Caco-2 (cell line): ENCODE measurements around the gene SLC25A51. TPM values are rescaled to one million over a fixed set of nuclear protein-coding genes. Genes with fewer than 3 reads are reported as not detected.

ENCODE experiments used
- BruUV-seq: library from RNA; stranded (reverse); fragments of 400-500 nt; replicated peaks from 2 replicates; lab custom pipeline; 2021; lab: Mats Ljungman, UMichigan
- CTCF ChIA-PET: fragments of 300-600 bp; sonication (Branson Sonifier 250); formaldehyde crosslinking; loops from one replicate; lab custom pipeline; 2022; ENCODE audit warnings: antibody characterized with exemption; lab: Charles Lee
- POLR2A ChIA-PET: fragments of 300-600 bp; sonication (Branson Sonifier 250); formaldehyde crosslinking; loops from one replicate; lab custom pipeline; 2022; ENCODE audit warnings: antibody characterized with exemption; lab: Charles Lee
- DNase-seq, 2 experiments: peaks; one replicate each; pipeline versions ENCODE4 v3.0.0 to v3.0.0-alpha.2; 2020 to 2022
- H3K27me3 ChIP-seq: replicated peaks from 2 replicates; pipeline ENCODE4 v1.6.0; 2011; ENCODE audit warnings: low read length; ENCODE audit not compliant: control insufficient read depth, insufficient read depth
- H3K36me3 ChIP-seq: 2 replicates; pipeline ENCODE4 v1.5.1; 2011; ENCODE audit warnings: low read length; ENCODE audit not compliant: control insufficient read depth, insufficient read depth
- H3K4me1 ChIP-seq: fragments of 250-450 bp; sonication (Bioruptor Pico); 2 replicates; pipeline ENCODE4 v1.5.1; 2020; ENCODE audit warnings: mild to moderate bottlenecking
- H3K4me3 ChIP-seq: 2 replicates; pipeline ENCODE4 v1.5.1; 2011; ENCODE audit warnings: low read depth, mild to moderate bottlenecking, control low read depth, low read length
- H3K9me3 ChIP-seq: fragments of 250-450 bp; sonication (Bioruptor Pico); 2 replicates; pipeline ENCODE4 v1.5.1; 2020; ENCODE audit warnings: mild to moderate bottlenecking, moderate library complexity
- H3K27ac Mint-ChIP-seq: one replicate; pipeline ENCODE4 v1.8.0; 2022; ENCODE audit warnings: mixed read lengths; ENCODE audit not compliant: unreplicated experiment
- H3K27me3 Mint-ChIP-seq: one replicate; pipeline ENCODE4 v1.8.0; 2022; ENCODE audit warnings: mixed read lengths; ENCODE audit not compliant: insufficient read depth, unreplicated experiment
- H3K36me3 Mint-ChIP-seq: one replicate; pipeline ENCODE4 v1.8.0; 2022; ENCODE audit warnings: mild to moderate bottlenecking, mixed read lengths; ENCODE audit not compliant: insufficient read depth, unreplicated experiment
- H3K4me1 Mint-ChIP-seq: one replicate; pipeline ENCODE4 v1.8.0; 2022; ENCODE audit warnings: low read depth, mixed read lengths; ENCODE audit not compliant: unreplicated experiment
- H3K4me3 Mint-ChIP-seq: one replicate; pipeline ENCODE4 v1.8.0; 2022; ENCODE audit warnings: mild to moderate bottlenecking, moderate library complexity, mixed read lengths; ENCODE audit not compliant: unreplicated experiment
- H3K9me3 Mint-ChIP-seq: one replicate; pipeline ENCODE4 v1.8.0; 2022; ENCODE audit warnings: mixed read lengths; ENCODE audit not compliant: unreplicated experiment
- intact Hi-C: fragments of 100-400 bp; cut with micrococcal nuclease; formaldehyde crosslinking; loops from one replicate; pipeline ENCODE4 v1.10.0; 2022; ENCODE audit not compliant: unreplicated experiment
- total RNA-seq: library from RNA; stranded (reverse); gene quantifications from 2 replicates; pipeline ENCODE4 v1.2.3, GENCODE V29; 2022
- TF ChIP-seq, protein P1 (sequence below), 2 experiments: fragments of 200-600 bp in 1 of 2; IDR thresholded peaks; 1 replicate in 1 of 2; 2 replicates in 1 of 2; pipeline versions ENCODE4 v1.5.1 to v1.8.0; 2011 to 2022; ENCODE audit warnings: antibody characterized with exemption in 1 of 2, control low read depth in 1 of 2, inconsistent platforms in 1 of 2, low read depth in 1 of 2, low read length in 1 of 2, mild to moderate bottlenecking in 1 of 2, moderate library complexity in 1 of 2; ENCODE audit not compliant: insufficient read depth in 1 of 2, severe bottlenecking in 1 of 2, unreplicated experiment in 1 of 2

SLC25A51 gene
- total RNA-seq, 1 experiment from 2014 or later, result 29.1 TPM

GRCh38 chr9:37876376-37876775 is 27.6 kb downstream of the SLC25A51 start:
- intact Hi-C loops, result no loop called here
- Histone ChIP-seq H3K4me1 (no peaks in the 10 kb centered on the region), H3K4me3 (no peak overlapping the region), H3K27me3 (no peaks in the 10 kb centered on the region), H3K9me3 (no peaks in the 10 kb centered on the region), H3K36me3 (peaks cover 1% of the 10 kb centered on the region; the same call in 1 of the 2 replicates)
- H3K4me1 Mint-ChIP-seq, result no peaks in the 10 kb centered on the region
- no peak overlapping the region for H3K4me3 Mint-ChIP-seq
- H3K36me3 Mint-ChIP-seq, result peaks cover 17% of the 10 kb centered on the region
- no peaks in the 10 kb centered on the region for H3K9me3 Mint-ChIP-seq
- ChIA-PET CTCF (no interaction called here), POLR2A (no interaction called here)
- DNase-seq, result no peak
- H3K27me3 Mint-ChIP-seq, result no peaks in the 10 kb centered on the region
- BruUV-seq, result no TSS peak
- no peak overlapping the region for H3K27ac Mint-ChIP-seq
- TF ChIP-seq, protein P1, sequence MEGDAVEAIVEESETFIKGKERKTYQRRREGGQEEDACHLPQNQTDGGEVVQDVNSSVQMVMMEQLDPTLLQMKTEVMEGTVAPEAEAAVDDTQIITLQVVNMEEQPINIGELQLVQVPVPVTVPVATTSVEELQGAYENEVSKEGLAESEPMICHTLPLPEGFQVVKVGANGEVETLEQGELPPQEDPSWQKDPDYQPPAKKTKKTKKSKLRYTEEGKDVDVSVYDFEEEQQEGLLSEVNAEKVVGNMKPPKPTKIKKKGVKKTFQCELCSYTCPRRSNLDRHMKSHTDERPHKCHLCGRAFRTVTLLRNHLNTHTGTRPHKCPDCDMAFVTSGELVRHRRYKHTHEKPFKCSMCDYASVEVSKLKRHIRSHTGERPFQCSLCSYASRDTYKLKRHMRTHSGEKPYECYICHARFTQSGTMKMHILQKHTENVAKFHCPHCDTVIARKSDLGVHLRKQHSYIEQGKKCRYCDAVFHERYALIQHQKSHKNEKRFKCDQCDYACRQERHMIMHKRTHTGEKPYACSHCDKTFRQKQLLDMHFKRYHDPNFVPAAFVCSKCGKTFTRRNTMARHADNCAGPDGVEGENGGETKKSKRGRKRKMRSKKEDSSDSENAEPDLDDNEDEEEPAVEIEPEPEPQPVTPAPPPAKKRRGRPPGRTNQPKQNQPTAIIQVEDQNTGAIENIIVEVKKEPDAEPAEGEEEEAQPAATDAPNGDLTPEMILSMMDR (IDR thresholded peaks at IDR 0.05; ENCODE audit: insufficient read depth in 1 of 2, low read depth in 1 of 2, low read length in 1 of 2, severe bottlenecking in 1 of 2, unreplicated experiment in 1 of 2), result no peak

GRCh38 chr9:37873955-37874354 is 30.0 kb downstream of the SLC25A51 start:
- no peak overlapping the region for H3K4me3 Mint-ChIP-seq
- POLR2A ChIA-PET, result no interaction called here
- H3K36me3 Mint-ChIP-seq, result peaks cover 5% of the 10 kb centered on the region

GRCh38 chr9:37870799-37871176 is 33.1 kb downstream of the SLC25A51 start:
- CTCF ChIA-PET, result interaction anchor here (0.6 kb wide), 1 partner anchor 10 kb away, joined by 6 read pairs; no protein-coding TSS in a partner anchor

More at GRCh38 chr9:37873955-37874354, 30.0 kb downstream of the SLC25A51 start:
- no peak overlapping the region for H3K27ac Mint-ChIP-seq
- Histone ChIP-seq H3K27me3 (no peaks in the 10 kb centered on the region), H3K9me3 (no peaks in the 10 kb centered on the region), H3K4me1 (no peaks in the 10 kb centered on the region), H3K36me3 (peaks cover 1% of the 10 kb centered on the region; the same call in 1 of the 2 replicates), H3K4me3 (no peak overlapping the region)
- H3K9me3 Mint-ChIP-seq, result no peaks in the 10 kb centered on the region
- CTCF ChIA-PET, result no interaction called here
- BruUV-seq, result no TSS peak
- intact Hi-C loops, result no loop called here
- H3K27me3 Mint-ChIP-seq, result no peaks in the 10 kb centered on the region
- TF ChIP-seq, protein P1 (IDR thresholded peaks at IDR 0.05; ENCODE audit: insufficient read depth in 1 of 2, low read depth in 1 of 2, low read length in 1 of 2, severe bottlenecking in 1 of 2, unreplicated experiment in 1 of 2), result no peak
- DNase-seq, result no peak
- H3K4me1 Mint-ChIP-seq, result no peaks in the 10 kb centered on the region

More at GRCh38 chr9:37870799-37871176, 33.1 kb downstream of the SLC25A51 start:
- no peak overlapping the region for H3K4me3 ChIP-seq
- Mint-ChIP-seq H3K27ac (no peak overlapping the region), H3K36me3 (peaks cover 3% of the 10 kb centered on the region), H3K4me1 (no peaks in the 10 kb centered on the region), H3K9me3 (no peaks in the 10 kb centered on the region), H3K27me3 (no peaks in the 10 kb centered on the region), H3K4me3 (no peak overlapping the region)
- TF ChIP-seq, protein P1 (IDR thresholded peaks at IDR 0.05; ENCODE audit: insufficient read depth in 1 of 2, low read depth in 1 of 2, low read length in 1 of 2, severe bottlenecking in 1 of 2, unreplicated experiment in 1 of 2), result no peak
- H3K9me3 ChIP-seq, result no peaks in the 10 kb centered on the region
- H3K36me3 ChIP-seq, result no peaks in the 10 kb centered on the region
- BruUV-seq, result no TSS peak
- H3K4me1 ChIP-seq, result no peaks in the 10 kb centered on the region
- no peaks in the 10 kb centered on the region for H3K27me3 ChIP-seq
- no peak for DNase-seq
- POLR2A ChIA-PET, result no interaction called here
- intact Hi-C loops, result no loop called here
